DMS114 treated with DMSO at 0.1 percent for 48 hours (cell line): Measurements from ENCODE around the gene RAPGEF1.
"Not testable (repeated sequence)": the region's sequence is repeated elsewhere in the genome, so short reads cannot be mapped to it uniquely, and the experiment has no call there.

Source experiments
- DNase-seq: peaks from one replicate; lab custom pipeline; 2025; ENCODE audit not compliant: unreplicated experiment; lab: John Stamatoyannopoulos, UW

RAPGEF1 gene

DNA sequence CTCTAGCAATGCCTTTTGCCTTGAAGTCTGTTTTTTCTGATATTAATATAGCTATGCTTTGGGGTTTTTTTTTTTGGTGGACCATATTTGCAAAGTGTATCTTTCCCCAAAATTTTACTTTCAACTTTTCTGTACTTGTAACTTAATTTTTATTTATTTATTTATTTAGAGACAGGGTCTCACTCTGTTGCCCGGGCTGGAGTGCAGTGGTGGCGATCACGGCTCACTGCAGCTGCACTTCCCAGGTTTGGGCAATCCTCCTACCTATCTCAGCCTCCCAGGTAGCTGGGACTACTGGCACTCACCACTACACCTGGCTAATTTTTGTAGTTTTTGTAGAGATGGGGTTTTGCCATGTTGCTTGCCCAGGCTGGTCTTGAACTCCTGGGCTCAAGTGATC lies 173.7 kb downstream of the RAPGEF1 start:
- no peak for DNase-seq

DNA sequence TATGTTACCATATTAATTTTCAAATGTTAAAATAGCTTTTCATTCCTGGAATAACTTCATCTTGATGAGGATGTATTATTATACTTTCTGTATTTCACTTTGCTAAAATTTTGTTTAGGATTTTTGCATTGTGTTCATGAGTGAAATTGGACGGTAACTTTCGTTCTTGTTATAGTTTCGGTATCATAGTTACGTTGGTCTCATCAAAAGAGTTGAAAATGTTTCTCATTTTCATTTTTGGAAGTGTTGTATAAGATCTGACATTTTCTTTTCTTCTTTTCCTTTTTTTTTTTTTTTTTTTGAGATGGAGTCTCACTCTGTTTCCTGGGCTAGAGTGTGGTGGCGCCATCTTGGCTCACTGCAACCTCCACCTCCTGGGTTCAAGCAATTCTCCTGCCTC lies 174.5 kb downstream of the RAPGEF1 start:
- DNase-seq: no peak

DNA sequence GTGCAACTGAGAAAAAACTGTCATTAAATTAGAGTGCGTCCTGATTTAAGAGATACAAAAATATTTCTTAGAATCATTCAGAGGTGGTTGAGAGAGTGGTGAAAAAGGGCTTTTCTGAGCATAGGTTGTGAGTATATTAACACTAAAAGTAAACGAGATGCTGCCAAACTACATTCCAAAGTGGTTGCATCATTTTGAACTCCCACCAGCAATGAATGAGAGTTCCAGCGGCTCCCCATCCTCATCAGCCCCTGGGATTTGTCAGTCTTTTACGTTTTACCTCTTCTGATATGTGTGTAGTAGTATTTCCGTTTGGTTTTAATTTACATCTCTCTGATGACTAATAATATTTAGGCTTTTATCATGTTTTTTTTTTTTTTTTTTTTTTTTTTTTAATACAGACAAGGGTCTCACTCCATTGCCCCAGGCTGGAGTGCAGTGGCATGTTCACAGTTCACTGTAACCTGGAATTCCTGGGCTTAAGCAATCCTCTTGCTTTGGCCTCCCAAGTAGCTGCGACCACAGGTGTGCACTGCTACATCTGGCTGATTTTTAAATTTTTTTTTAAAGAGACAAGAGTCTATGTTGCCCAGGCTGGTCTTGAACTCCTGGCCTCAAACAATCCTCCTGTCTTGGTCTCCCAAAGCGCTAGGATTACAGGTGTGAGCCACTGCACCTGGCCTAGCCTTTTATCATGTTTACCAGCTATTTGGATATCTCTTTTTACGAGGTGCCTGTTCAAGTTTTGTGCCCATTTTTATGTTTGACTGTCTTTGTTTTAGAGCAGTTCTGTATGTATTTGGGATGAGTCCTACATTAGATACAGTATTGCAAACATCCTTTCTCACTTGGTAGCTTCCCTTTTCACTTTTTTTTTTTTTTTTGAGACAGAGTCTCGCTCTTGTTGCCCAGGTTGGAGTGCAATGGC lies 177.6 kb downstream of the RAPGEF1 start:
- no peak for DNase-seq

DNA sequence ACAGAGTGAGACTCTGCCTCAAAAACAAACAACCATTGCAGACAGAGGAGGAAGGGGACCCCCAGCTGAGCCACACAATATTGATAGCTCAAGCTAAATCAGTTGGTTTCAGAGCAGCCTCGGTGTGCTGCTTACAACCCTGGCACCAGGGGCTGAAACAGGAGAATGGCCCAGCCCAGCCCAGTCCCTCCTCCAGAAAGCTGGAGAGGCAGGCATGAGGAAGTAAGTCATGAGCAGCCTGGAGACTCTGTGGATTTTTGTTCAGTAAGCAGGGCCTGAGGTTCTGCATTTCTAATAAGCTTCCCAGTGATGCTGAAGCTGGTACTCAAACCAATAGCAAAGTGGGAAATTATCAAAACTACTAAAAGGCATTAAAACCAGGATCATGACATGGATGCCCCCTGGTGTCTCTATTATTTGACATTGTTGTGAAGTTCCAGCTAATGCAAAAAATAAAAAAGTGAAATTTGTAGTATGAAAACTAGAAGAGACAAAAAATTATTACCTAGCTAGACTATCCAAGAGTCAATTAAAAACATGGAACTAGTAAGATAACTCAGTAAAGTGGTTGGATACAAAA lies 180.4 kb downstream of the RAPGEF1 start:
- no peak for DNase-seq

DNA sequence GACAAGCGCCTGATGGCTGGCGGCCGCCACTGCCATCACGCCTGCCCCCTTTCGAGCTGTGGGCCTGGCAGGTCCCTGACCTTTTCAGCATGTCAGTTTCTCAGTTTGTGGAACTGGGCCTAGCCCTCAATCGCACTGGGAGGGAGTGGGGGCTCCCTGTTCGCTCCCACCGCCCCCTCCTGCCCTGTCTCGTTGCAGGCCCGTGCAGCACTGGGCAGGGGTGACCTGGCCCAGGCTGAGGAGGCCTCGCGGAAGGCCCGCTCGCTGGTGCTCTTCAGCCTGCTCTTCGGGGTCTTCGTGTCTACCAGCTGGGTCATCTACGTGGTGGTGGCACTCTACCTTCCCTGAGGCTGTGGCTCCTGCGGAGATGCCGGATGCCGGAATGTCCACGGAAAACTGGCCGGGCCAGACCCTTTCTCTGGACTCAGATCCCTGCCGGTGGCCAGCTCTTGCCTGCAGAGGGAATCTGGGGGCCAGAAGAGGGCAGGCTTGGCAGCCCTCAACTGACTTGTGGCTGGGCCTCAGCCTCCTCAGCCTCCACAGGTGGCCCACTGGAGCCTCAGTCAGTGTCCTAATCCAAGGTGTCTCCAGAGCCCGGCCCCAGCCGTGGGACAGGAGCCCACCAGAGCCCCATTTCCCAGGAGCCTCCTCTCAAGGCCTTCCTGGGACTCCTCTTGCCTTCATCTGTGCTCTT lies 181.9 kb downstream of the RAPGEF1 start:
- no peak for DNase-seq

DNA sequence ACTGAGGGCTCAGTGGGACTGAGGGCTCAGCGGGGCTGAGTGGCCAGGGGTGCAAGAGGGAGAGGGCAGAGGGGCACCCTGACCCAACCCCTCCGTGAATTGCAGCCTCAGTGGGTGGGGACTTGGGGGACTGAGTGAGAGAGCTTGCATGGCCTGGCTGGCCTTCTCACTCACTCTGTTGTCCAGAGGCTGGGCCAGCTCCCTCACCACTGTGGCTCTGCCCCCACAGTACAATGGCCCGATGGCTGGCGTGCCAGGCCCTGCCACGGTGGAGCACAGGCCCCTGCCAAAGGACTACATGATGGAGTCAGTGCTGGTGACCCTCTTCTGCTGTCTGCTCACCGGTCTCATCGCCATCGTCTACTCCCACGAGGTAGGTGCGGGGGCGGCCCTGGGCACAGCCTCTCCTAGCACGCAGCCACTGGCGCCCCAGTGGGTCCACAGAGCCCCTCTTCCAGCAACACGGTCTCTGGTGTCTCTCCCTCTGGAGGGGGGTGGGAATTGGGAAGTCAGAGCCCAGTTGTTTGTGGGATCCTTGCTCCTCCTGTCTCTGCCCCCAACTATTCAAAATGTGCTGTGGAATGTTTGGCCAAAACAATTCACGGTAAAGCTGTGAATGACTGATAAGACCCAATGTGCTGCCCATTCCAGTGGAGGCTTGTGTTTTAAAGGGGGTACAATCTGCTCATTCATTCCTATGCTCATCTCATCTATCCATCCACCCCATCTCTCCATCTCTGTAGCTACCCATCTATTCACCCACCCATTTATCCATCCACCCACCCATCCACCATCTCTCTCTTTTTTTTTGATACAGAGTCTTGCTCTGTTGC lies 183.8 kb downstream of the RAPGEF1 start:
- no peak for DNase-seq

DNA sequence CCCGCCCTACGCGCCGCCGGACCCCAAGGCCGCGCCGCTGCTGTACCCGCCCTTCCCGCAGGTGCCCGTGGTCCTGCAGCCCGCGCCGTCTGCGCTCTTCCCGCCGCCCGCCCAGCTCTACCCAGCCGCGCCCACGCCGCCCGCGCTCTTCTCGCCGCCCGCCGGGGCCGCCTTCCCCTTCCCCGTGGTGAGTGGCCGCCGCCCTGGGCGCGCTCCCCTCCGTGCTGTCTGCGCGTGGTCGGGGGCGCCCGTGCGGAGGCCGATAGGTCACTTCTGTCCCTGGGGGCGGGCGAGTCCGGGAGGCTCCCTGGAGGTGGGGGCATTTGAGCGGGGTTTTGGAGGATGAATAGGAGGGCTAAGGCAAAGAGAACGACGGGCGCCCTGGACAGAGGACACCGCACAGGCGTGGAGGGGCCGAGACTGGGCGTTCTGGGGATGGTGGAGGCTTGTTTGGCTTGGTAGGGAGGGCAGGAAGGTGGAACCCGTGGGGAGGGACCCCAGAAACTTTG lies 185.0 kb downstream of the RAPGEF1 start:
- no peak for DNase-seq

DNA sequence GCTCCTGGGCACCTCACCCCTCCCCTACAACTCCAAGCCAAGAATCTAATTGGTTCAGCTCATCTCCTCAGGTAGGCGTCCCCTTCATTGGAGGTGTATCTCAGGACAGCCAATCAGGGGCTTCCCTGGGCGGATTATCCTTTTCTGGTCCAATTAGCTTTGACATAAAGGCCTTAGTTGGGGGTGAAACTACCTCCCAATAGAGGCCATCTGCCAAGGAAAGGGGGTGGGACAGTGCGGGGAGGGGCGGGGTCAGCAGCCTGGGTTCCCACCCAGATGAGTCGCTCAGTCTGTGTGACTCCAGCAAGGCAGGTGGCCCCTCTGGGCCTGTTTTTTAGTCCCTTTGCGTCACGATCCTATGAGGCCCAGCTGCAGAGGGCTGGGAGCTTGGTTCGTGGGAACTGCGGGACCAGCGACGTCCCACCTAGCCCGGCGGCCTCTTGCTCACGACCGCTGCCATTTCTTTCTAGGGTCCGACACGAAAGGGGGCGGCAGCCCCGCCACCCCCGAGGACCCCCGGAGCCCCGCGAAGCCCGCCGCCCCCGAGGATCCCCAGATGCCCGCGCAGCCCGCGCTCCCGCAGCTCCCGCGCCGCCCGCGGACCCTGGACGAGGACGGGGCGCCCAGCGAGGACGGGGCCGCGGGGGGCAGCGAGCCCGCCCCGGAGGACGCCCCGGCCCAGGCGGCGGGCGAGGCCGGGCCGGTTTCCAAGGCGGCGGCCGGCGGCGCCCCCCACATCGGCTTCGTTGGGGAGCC lies 185.6 kb downstream of the RAPGEF1 start:
- DNase-seq: no peak

DNA sequence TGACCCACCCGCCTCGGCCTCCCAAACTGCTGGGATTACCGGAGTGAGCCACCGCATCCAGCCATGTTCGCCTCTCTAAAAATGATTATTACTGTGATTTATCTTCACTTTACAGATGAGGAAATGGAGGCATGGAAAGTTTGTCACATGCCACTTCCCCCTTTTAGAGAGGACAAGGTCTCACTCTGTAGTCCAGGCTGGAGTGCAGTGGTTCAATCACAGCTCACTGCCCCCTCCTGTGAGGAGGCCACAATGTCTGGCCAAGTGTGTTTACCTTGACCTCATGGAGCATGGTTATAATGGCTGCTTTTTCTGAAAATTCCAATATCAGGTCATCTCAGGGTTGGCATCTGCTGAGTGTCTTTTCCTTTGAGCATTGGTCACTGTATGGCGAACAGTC lies 187.8 kb downstream of the RAPGEF1 start:
- no peak for DNase-seq

DNA sequence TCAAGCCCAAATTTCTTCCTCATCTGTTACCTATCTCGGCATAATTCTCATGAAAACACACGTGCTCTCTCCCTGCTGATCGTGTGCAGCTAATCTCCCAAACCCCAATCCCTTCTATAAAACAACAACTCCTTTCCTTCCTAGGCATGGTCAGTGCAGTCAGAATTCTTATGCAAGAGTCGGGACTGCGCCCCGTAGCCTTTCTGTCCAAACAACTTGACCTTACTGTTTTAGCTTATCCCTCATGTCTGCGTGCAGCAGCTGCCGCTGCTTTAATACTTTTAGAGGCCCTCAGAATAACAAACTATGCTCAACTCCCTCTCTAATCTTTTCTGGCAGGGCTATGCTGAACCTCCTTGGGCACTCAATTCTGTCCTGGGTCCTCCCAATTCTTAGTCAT lies 189.4 kb downstream of the RAPGEF1 start:
- DNase-seq: not testable (repeated sequence)

DNA sequence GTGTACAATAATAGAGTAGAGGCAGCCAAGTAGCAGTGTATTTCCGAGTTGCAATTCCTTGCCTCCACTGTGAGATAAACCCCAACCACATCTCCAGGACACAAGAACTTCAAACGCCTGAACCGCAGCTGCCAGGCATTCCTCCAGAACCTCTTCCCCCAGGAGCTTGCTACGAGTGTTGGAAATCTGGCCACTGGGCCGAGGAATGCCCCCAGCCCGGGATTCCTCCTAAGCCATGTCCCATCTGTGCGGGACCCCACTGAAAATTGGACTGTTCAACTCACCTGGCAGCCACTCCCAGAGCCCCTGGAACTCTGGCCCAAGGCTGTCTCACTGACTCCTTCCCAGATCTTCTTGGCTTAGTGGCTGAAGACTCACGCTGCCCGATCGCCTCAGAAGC lies 190.7 kb downstream of the RAPGEF1 start:
- DNase-seq: not testable (repeated sequence)

DNA sequence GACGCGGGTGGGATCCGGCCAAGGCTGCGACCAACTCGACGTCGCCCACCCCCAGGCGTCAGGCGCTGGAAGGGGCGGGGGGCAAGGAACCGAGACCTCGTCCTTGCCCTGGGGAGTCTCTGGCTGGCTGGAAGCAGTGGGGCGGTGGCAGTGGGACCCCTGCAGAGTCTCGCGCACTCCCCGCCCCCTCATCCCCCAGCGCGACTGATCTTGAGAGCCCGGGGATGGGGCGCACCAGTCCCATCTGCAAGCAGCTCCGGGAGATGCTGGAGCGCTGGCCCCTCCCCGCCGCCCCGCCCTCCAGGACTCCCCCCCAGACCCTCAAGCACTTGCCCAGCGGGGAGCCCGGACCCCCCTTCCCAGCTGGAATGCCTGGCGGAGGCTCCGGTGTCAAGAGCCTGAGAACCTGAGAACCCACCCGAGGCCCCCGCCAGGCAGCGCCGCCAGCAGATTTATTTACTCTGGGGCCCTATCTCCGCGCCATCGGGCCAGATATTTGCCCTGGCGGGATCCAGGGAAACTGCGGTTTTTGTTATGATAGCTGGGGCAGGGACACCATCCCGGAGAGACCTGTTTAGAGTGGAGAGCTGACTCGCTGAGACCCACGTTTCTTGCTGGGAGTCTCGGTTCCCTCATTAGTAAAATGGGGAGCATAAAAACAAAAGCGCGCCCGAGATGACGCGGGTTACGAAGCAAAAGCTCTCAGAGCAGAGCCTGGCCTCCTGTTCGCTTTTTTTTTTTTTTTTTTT lies 193.4 kb downstream of the RAPGEF1 start:
- DNase-seq: no peak

DNA sequence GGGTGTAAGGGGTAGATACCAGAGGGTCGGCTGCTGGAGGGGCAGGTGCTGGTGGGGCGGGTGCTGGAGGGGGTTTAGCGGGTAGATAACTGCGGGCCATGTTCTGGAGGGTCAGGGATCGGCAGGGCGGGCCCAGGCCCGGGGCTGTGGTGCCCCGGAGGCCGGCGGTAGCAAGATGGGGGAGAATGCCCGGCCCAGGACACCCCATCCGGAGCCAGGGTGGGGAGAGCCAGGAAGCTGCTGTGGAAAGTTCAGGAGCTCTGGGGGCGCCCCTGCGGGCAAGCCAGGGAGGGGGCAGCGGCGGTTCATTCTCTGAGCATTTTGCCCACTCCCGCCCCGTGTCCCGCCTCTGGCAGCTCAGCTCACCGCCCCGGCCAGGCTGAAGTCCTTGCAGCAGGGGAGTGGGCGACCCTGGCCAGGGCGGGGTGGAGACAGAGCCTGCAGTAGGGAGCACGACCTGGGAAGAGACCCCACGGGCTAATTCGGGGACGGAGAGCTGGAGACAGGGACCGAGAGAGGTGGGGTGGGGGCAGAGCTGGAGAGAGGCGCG lies 194.0 kb downstream of the RAPGEF1 start:
- no peak for DNase-seq

DNA sequence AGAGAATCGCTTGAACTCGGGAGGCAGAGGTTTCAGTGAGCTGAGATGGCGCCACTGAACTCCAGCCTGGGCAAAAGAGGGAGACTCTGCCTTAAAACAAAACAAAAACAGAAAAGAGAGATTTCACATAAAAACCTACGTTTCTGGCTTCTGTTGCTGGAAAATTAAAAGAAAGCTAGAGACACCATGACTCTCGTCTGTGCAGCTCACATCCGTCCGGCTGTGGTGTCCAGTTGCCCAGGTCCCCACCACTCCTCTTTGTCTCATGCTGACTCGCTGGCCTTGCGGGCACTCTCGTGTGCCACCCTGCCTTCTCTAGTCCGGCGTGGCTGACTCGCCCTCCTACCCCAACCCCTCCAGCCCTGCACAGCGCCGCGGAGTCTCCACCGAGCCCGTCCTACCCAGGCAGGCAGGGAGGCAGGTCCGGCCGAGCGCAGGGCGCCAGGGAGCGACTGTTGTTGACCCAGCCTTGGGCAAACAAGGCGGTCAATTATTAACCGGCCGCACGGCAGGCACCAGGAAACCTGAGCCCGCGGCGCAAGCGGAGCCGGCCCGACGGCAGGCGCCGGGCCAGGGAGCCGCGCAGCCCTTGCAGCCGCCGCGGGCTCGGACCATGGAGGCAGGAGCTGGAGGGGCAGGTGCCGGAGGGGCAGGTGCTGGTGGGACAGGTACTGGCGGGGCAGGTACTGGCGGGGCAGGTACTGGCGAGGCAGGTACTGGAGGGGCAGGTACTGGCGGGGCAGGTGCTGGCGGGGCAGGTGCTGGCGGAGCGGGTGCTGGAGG lies 194.7 kb downstream of the RAPGEF1 start, which contains the start of gene PRRT1B:
Gene PRRT1B (plus strand): TSS at position 521 of the 783 bp plus-strand sequence. CDS start 93 bp downstream, at position 614.
- DNase-seq: no peak

DNA sequence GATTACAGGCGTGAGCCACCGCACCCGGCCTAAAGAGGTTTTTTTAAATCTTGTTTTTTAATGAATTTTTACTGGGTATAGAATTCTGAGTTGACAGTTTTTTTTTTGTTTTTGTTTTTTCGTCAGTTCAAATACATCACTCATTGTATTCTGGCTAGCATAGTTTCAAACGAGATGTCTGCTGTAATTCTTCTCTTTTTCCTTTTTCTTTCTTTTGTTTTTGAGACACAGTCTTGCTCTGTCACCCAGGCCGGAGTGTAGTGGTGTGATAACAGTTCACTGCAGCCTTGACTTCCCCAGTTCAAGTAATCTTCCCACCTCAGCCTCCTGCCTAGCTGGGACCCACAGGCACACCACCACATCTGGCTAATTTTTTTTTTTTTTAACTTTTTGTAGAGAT lies 196.7 kb downstream of the RAPGEF1 start:
- DNase-seq: no peak

DNA sequence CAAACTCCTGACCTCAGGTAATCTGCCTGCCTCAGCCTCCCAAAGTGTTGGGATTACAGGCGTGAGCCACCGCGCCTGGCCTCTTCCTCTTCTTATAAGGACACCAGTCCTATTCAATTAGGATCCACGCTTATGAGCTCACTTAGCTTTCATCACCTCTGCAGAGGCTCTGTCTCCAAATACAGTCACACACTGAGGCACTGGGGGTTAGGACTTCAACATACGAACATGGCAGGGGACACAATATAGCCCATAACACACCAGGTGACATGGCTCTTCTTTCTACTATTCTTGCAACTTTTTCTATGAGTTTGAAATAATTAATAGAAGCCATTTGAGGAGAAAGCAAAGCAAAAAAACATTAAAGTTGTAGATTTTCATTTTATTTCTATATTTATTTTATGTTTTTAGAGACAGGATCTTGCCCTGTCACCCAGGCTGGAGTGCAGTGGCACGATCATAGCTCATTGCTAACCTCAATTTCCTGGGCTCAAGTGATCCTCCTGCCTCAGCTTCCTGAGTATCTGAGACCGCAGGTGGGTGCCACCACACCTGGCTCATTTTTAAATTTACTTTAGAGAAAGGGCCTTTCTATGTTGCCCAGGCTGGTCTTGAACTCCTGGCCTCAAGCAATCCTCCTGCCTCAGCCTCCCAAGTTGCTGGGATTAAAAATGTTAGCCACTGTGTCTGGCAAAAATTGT lies 200.5 kb downstream of the RAPGEF1 start:
- no peak for DNase-seq

DNA sequence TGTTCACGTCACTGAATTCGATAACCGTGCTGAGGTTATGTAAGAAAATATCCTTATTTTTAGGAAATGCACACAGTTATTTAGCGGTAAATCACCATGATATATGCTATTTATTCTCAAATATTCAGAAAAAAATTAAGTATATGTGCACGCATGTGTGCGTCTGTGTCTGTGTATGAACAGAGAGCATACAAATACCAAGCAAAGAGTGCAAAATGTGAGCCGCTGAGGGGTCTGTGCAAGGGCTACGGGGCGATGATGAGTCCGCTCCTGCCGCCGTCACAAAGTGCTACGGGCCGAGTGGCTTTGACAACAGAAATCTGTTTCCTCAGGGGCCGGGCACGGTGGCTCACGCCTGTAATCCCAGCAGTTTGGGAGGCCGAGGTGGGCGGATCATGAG lies 201.9 kb downstream of the RAPGEF1 start:
- no peak for DNase-seq
